HG03039 (cell line): ENCODE measurements around the gene NEUROD1.
"Not testable (repeated sequence)": the region's sequence is repeated elsewhere in the genome, so short reads cannot be mapped to it uniquely, and the experiment has no call there.

ENCODE experiments used
- ATAC-seq: cut with Tn5 transposase; IDR thresholded peaks from one replicate; pipeline ENCODE4 v1.9.1; 2021; ENCODE audit warnings: mild to moderate bottlenecking, moderate library complexity; ENCODE audit not compliant: unreplicated experiment

The NEUROD1 gene

GRCh38 chr2:181680055-181680936, at the start of gene NEUROD1:
TSS of gene NEUROD1 (minus strand) at chr2:181680517. CDS start at chr2:181678860, 1,657 bp downstream.
- ATAC-seq: no peak

DNA sequence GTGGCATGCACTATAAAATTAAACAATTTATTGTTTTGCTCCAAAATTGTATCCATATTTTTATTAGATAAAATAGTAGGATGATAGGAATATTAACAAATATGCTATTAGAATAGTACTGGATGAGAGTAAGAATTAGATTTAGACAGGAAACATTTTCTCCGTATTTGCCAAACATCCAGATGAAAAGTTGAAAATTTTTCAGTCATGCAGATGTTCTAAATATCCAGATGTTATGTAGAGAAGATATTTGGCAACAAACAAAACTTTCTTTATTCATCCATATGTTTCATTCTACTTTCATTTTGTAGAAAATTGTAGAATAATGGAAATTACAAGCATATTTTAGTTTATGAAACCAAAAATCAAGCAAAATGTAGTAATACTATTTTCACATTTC, 45.2 kb upstream of the NEUROD1 start:
- ATAC-seq: no peak

GRCh38 chr2:181724662-181725061, 44.3 kb upstream of the NEUROD1 start:
- no peak for ATAC-seq

- ATAC-seq: no peak
These were observed 43.4 kb upstream of the NEUROD1 start for GRCh38 chr2:181723731-181724130.

GRCh38 chr2:181715033-181715630, 34.8 kb upstream of the NEUROD1 start:
- no peak for ATAC-seq

DNA sequence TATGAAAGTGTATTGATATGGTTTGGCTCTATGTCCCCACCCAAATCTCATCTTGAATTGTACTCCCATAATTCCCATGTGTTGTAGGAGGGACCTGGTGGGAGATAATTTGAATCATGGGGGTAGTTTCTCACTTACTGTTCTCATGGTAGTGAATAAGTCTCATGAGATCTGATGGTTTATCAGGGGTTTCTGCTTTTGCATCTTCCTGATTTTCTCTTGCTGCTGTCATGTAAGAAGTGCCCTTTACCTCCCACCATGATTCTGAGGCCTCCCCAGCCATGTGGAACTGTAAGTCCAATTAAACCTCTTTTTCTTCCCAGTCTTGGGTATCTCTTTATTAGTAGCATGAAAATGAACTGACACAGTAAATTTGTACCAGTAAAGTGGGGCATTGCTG, 30.7 kb upstream of the NEUROD1 start:
- not testable (repeated sequence) for ATAC-seq

GRCh38 chr2:181702519-181702918, 22.2 kb upstream of the NEUROD1 start:
- ATAC-seq: not testable (repeated sequence)

- no peak for ATAC-seq
These were observed 17.9 kb upstream of the NEUROD1 start for GRCh38 chr2:181698223-181698622.

- ATAC-seq: no peak
These were observed 17.3 kb upstream of the NEUROD1 start for GRCh38 chr2:181697571-181697970.

GRCh38 chr2:181697126-181697525, 16.8 kb upstream of the NEUROD1 start:
- ATAC-seq: no peak

- ATAC-seq: no peak
These were observed 14.0 kb upstream of the NEUROD1 start for GRCh38 chr2:181694271-181694670.

- no peak for ATAC-seq
These were observed 10.5 kb upstream of the NEUROD1 start for GRCh38 chr2:181690860-181691259.

- no peak for ATAC-seq
These were observed 6.4 kb upstream of the NEUROD1 start for GRCh38 chr2:181686576-181687185.

DNA sequence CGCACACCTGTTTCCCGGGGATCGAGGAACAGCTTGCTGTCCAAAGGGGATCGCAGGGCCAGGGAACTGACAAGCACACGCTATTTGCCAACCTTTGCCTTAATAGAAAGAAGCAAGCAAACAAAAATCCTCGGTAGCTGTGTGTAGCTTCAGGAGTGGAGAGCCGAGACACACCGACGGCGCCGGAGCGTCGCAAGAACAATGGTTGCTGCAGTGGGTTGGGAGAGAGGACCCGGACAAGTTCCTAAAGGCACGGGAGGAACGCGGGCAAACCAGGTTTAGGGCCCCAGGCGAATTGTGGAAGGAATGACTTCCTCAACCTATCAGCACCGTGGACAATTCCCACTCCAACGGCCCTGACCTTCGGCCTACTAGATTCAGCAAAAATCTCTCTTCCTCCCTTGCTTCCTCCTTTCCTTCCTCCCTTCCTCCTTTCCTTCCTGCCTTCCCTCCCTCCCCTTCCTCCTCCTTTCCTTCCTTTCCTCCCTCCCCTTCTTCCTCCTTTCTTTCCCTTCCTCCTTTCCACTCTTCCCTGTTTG, 4.9 kb upstream of the NEUROD1 start:
- ATAC-seq: no peak

- no peak for ATAC-seq
These were observed 4.3 kb upstream of the NEUROD1 start for GRCh38 chr2:181684454-181685149.

GRCh38 chr2:181683518-181684453, 3.5 kb upstream of the NEUROD1 start:
- no peak for ATAC-seq

- ATAC-seq: no peak
These were observed 2.6 kb upstream of the NEUROD1 start for GRCh38 chr2:181682795-181683517.

DNA sequence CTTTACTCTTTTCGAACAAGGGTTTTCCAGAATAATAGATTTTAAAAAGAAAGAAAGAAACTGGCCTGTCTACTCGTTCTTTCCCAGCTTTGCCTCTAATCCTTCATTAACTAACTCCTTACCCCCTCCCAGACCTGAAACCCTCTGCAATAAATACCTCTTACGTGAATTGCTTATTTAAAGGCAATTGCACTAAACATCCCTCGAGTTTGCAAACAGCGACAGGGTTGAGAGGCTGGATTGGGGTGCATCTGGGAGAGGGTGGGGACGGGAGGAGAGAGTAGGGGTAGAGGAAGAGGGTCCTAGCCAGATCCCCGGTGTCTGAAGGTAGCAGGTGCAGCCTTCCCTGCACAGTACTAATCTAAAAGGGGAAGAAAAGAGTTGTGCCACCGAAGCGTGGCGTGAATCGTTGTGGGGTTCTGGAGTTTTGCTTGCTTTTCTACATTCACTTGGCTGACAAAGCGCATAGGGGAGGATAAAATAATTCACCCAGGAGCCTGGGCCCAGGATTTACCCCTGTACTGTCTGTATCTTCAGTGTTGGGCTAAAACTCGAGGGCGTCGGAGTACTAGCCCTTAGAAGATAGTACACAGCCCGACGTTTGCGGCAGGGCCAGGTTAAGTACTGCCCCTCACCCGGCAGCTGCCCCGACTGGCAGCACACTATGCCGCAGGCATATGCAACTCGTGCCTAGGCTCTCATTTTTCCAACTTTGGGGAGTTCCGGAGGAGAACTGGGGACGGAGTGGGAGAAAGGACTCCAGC, 1.9 kb upstream of the NEUROD1 start:
- ATAC-seq: no peak
